Mucosa of descending colon (tissue), 3 donors: ENCODE measurements around the gene SCIN. TPM values are rescaled to one million over a fixed set of nuclear protein-coding genes. Genes with fewer than 3 reads are reported as not detected.

Experiments used
- ATAC-seq: fragments of 200-7000 bp; cut with Tn5 transposase; one replicate; pipeline ENCODE4 v1.9.1; 2020; ENCODE audit warnings: mild to moderate bottlenecking, moderate library complexity
- DNase-seq, 3 donors: peaks; one replicate each; pipeline ENCODE4 v3.0.0-alpha.2; 2020
- H3K36me3 ChIP-seq: fragments of 200-600 bp; one replicate; pipeline ENCODE4 v1.8.0; 2021; ENCODE audit warnings: low read depth, mild to moderate bottlenecking
- H3K4me1 ChIP-seq: fragments of 200-600 bp; one replicate; pipeline ENCODE4 v1.8.0; 2021; ENCODE audit warnings: low read depth, mild to moderate bottlenecking
- H3K4me3 ChIP-seq: fragments of 200-600 bp; one replicate; pipeline ENCODE4 v1.8.0; 2021; ENCODE audit warnings: mild to moderate bottlenecking
- H3K9me3 ChIP-seq: fragments of 200-600 bp; one replicate; pipeline ENCODE4 v1.8.0; 2021; ENCODE audit warnings: mild to moderate bottlenecking
- intact Hi-C, 2 donors: fragments of 100-400 bp; cut with DNase I in 1 of 2; cut with micrococcal nuclease in 1 of 2; formaldehyde crosslinking; loops; one replicate each; pipeline versions ENCODE4 v1.11.0 to v1.11.1; 2022; cut with DNase I, micrococcal nuclease
- total RNA-seq, 3 donors: library from RNA; stranded (reverse); fragmentation: NEBNext Ultra II Directional in 2 of 3; extraction: Animal tissue kit (Norgen Biotek cat#: 25700) in 2 of 3; gene quantifications; one replicate each; pipeline versions ENCODE4 v1.2.1 to v1.2.4, GENCODE V29; 2021 to 2023
- TF ChIP-seq, protein P1 (sequence below): fragments of 200-600 bp; IDR thresholded peaks from one replicate; pipeline ENCODE4 v1.8.0; 2022; ENCODE audit warnings: antibody characterized with exemption, mild to moderate bottlenecking
- donor health status: DM: no; HTN: no; CAD: no; lungs with moderate emphysema.
- donor health status: DM: no; HTN: no; CAD: no.
- donor health status: DM: no; HTN: yes; CAD: no.

Gene SCIN
- total RNA-seq, 3 donors from 2014 or later: 25.1 to 86.6 (median 77.1) TPM

DNA sequence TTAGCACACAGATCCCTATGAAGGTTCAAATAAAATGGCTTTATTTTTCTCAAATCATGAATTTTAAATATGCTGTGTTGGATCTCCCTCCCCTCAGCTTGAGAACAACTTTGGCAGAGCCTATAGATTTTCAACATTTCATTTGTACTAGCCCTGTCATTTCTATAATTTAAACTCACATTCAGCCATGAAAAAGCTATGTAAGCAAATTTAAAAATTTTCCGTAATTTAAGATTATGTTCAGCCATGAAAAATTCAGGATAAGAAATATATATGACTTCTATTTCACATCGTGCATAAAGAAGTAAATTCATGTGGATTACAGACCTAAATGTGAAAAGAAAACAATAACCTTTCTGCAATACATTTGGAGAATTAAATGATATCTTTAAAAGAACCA is 36.5 kb upstream of the SCIN start:
- no peak for ATAC-seq
- Histone ChIP-seq H3K9me3 (no peaks in the 10 kb centered on the region), H3K36me3 (no peaks in the 10 kb centered on the region), H3K4me1 (no peaks in the 10 kb centered on the region), H3K4me3 (no peak overlapping the region)
- DNase-seq: no peak
- intact Hi-C loops: no loop called here
- TF ChIP-seq, protein P1, sequence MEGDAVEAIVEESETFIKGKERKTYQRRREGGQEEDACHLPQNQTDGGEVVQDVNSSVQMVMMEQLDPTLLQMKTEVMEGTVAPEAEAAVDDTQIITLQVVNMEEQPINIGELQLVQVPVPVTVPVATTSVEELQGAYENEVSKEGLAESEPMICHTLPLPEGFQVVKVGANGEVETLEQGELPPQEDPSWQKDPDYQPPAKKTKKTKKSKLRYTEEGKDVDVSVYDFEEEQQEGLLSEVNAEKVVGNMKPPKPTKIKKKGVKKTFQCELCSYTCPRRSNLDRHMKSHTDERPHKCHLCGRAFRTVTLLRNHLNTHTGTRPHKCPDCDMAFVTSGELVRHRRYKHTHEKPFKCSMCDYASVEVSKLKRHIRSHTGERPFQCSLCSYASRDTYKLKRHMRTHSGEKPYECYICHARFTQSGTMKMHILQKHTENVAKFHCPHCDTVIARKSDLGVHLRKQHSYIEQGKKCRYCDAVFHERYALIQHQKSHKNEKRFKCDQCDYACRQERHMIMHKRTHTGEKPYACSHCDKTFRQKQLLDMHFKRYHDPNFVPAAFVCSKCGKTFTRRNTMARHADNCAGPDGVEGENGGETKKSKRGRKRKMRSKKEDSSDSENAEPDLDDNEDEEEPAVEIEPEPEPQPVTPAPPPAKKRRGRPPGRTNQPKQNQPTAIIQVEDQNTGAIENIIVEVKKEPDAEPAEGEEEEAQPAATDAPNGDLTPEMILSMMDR: no peak

DNA sequence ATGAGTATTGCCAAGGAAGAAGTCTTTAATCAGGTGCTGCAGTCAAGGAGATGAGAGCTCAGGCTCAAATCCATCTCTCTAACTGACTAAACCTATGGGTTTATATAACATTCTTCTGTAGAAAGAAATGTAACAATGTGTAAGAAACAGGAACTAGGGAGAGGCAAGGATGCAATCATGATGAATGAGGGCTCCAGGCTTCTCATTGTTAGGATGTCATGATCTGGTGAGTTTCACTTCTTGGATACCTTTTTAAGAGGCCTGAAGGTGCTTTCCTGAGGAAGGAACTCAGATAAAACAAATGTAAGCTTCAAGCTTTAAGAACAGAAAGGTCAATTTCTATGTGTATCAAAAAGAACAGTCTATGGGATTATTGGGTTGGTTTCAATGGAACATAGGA is 30.8 kb upstream of the SCIN start:
- TF ChIP-seq, protein P1: no peak
- intact Hi-C loops: no loop called here
- Histone ChIP-seq H3K9me3 (no peaks in the 10 kb centered on the region), H3K4me1 (no peaks in the 10 kb centered on the region), H3K36me3 (no peaks in the 10 kb centered on the region), H3K4me3 (no peak overlapping the region)
- no peak for DNase-seq
- ATAC-seq: no peak

DNA sequence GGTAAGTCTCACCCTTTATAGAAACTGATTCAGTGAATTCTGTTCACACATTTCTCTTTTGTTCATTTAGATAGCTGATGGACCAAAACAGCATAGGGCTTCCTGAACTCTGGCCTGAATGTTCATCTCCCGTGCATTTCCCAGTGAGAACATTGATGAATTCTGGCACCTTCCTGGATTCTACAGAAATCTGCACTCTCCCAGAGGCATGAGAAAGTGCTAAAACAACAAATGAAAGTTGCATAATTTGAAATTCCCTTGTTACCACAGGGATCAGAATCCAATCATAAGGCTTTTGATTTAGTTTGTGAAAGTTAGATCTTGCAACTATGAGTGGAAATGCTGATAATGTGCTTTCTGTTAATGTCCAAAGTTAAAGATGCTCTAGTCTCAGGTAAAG is 29.7 kb upstream of the SCIN start:
- H3K36me3 ChIP-seq: no peaks in the 10 kb centered on the region
- H3K4me3 ChIP-seq: no peak overlapping the region
- TF ChIP-seq, protein P1: no peak
- intact Hi-C loops: no loop called here
- H3K9me3 ChIP-seq: no peaks in the 10 kb centered on the region
- ATAC-seq (no peak), DNase-seq (no peak)
- no peaks in the 10 kb centered on the region for H3K4me1 ChIP-seq

DNA sequence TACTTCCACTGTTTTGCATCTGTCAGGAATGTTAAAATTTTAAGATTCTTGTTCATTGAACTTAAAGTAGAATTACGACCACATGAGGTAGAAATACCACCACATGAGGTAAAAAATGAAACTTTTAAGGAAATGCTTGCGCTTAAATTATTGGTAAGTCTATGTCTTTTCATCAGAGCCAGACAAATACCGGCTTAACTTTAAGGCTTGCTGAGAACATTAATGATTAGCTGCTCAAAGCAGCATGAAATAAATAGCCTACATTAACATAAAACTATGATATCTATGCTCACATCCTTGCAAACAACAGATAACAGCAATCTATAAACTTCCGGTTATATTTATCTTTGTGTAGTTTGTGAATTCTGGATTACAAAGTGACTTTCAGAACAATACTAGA is 26.9 kb upstream of the SCIN start:
- DNase-seq (no peak), ATAC-seq (no peak)
- Histone ChIP-seq H3K36me3 (no peaks in the 10 kb centered on the region), H3K4me3 (no peak overlapping the region), H3K9me3 (no peaks in the 10 kb centered on the region), H3K4me1 (no peaks in the 10 kb centered on the region)
- TF ChIP-seq, protein P1: no peak
- intact Hi-C loops: no loop called here

DNA sequence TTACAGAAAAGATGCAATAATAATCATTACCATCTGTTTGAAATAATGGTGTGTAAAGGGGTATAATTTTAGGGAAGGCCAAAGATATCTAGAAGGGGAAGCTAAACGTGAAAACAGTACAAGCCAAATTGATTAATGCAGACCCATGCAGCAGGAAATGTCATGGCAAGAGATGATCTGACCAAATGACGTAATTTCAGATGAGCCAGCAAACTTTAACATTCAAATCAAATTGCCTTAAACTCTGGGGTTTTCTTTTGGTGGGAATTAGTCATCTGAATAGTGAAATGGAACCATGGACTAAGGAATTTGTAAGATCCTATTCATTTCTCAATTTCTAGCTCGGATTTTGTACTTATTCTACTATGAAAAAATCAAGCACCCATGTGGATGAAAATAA is 21.4 kb upstream of the SCIN start:
- no peak for DNase-seq
- Histone ChIP-seq H3K4me3 (no peak overlapping the region), H3K36me3 (no peaks in the 10 kb centered on the region), H3K4me1 (no peaks in the 10 kb centered on the region), H3K9me3 (no peaks in the 10 kb centered on the region)
- TF ChIP-seq, protein P1: no peak
- intact Hi-C loops: no loop called here
- ATAC-seq: no peak

- intact Hi-C loops: no loop called here
- Histone ChIP-seq H3K36me3 (no peaks in the 10 kb centered on the region), H3K9me3 (no peaks in the 10 kb centered on the region), H3K4me3 (no peak overlapping the region), H3K4me1 (no peaks in the 10 kb centered on the region)
- TF ChIP-seq, protein P1: no peak
- no peak for DNase-seq
- ATAC-seq: no peak
Measured at GRCh38 chr7:12550956-12551355, 19.6 kb upstream of the SCIN start.
